Fibroblast of pulmonary artery (primary cell): ENCODE data around the gene KLHL13.

Source experiments
- DNase-seq: peaks from one replicate; pipeline ENCODE4 v3.0.0-alpha.2; 2010; ENCODE audit warnings: low read depth
- H3K4me3 ChIP-seq: replicated peaks from 2 replicates; pipeline ENCODE4 v1.5.1; 2011; ENCODE audit warnings: low read depth, mild to moderate bottlenecking, control low read depth, low read length, moderate library complexity
- TF ChIP-seq, protein P1 (sequence below): IDR thresholded peaks from 2 replicates; pipeline ENCODE4 v1.5.1; 2011; ENCODE audit warnings: mild to moderate bottlenecking, control low read depth, low read length, inconsistent platforms; ENCODE audit errors: missing control alignments

KLHL13 gene

DNA sequence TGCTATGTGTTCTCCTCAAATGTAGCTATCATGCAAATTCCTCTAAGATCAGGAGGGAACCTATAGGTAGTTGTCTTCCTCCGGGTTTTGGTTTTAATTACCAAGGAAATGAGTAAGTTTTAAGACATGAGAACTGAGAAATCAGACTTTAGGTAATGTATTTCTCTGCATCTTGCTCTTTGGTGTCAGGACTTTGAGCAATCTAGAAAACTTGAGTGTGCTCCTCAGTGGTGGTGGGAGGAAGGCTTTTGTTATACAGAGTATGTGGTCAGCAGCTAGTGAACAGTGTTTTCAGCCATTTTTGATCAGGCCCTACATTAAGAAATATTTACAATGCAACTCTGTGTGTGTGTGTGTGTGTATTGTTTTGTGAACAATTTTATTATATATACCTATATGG lies 224.1 kb downstream of the KLHL13 start:
- H3K4me3 ChIP-seq = no peak overlapping the region
- no peak for DNase-seq
- TF ChIP-seq, protein P1, sequence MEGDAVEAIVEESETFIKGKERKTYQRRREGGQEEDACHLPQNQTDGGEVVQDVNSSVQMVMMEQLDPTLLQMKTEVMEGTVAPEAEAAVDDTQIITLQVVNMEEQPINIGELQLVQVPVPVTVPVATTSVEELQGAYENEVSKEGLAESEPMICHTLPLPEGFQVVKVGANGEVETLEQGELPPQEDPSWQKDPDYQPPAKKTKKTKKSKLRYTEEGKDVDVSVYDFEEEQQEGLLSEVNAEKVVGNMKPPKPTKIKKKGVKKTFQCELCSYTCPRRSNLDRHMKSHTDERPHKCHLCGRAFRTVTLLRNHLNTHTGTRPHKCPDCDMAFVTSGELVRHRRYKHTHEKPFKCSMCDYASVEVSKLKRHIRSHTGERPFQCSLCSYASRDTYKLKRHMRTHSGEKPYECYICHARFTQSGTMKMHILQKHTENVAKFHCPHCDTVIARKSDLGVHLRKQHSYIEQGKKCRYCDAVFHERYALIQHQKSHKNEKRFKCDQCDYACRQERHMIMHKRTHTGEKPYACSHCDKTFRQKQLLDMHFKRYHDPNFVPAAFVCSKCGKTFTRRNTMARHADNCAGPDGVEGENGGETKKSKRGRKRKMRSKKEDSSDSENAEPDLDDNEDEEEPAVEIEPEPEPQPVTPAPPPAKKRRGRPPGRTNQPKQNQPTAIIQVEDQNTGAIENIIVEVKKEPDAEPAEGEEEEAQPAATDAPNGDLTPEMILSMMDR = no peak

DNA sequence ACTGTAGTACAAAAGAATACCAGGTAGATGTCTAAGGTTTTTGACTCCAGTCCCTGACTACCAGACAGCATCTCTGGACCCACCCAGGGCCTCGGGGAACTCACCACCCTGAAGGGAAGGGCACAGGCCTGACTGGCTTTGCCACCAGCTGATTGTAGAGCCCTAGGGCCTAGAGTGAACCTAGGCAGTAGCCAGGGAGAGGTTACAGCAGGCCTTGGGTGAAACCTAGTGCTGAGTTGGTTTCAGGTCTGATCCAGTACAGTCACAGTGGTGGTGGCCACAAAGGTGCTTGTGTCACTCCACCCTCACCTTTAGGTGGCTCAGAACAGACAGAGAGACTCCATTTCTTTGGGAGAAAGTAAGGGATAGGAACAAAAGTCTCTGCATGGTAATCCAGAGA lies 244.8 kb downstream of the KLHL13 start:
- no peak overlapping the region for H3K4me3 ChIP-seq
- TF ChIP-seq, protein P1 = no peak
- no peak for DNase-seq

DNA sequence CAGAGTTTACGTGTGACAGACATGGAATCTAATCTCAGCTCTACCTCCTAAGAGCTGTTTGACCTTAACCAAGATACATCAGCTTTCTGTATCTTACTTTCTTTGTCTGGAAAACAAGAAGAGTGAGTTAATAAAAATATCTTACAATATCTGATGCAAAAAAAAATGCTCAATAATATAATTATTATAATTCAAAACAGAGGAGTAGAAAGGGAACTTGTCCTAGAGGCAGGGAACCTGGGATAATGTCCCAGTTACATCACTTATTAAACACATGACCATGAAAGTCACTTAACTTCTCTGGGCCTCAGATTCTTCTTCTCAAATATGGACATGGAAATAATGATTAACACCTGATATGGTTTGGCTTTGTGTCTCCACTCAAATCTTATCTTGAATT lies 256.1 kb downstream of the KLHL13 start:
- TF ChIP-seq, protein P1 = no peak
- no peak for DNase-seq
- no peak overlapping the region for H3K4me3 ChIP-seq

DNA sequence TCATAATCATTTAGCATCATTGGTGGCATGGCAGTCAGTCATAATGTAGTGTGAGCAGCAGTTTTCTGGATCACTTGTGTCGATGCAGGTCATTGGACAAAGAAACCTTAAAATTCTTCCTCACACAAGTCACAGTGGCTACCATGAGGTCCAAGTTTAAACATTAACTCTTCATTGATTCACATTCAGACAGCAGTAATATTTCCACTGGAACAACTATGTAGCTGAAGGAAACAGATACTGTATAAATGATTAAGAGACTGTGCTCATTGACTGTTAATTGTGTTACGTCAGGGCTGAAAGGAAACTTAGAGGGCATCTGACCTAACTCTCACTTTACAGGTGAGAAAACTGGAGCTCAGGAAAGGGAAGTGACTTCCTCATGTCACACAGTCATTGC lies 261.8 kb downstream of the KLHL13 start:
- TF ChIP-seq, protein P1 = no peak
- no peak for DNase-seq
- no peak overlapping the region for H3K4me3 ChIP-seq

DNA sequence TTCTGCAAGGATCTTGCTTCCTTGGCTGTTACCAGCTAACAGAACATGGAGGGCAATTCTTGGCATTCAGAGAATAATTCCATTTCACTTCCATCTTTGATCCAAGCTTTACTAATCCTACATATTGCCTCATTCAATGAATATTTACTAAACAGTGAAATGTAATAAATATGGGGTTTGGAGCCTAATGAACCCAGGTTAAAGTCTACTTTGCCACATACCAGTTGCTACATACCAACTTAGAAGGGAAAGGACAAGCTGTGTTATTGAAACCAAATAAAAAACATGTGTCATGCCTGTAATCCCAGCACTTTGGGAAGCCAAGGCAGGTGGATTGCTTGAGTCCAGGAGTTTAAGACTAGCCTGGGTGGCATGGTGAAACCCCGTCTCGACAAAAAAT lies 265.6 kb downstream of the KLHL13 start:
- TF ChIP-seq, protein P1 = no peak
- no peak for DNase-seq
- H3K4me3 ChIP-seq = no peak overlapping the region
